AG09319 (cell line): ENCODE measurements around the gene FAM3B.

ENCODE experiments used
- DNase-seq: peaks from one replicate; pipeline ENCODE4 v3.0.0-alpha.2; 2010; ENCODE audit warnings: low read depth; ENCODE audit errors: extremely low read depth
- CTCF ChIP-seq: IDR thresholded peaks from 2 replicates; pipeline ENCODE4 v1.5.1; 2011; ENCODE audit warnings: low read depth, mild to moderate bottlenecking, inconsistent platforms, low read length, moderate library complexity

Gene FAM3B

GRCh38 chr21:41373253-41373652 lies 56.7 kb downstream of the FAM3B start:
- TF ChIP-seq CTCF, result no peak
- DNase-seq, result no peak

- no peak for DNase-seq
- no peak for TF ChIP-seq CTCF
Measured at GRCh38 chr21:41373763-41374162, 57.2 kb downstream of the FAM3B start.

- TF ChIP-seq CTCF, result no peak
- DNase-seq, result no peak
Measured at GRCh38 chr21:41374177-41374712, 57.6 kb downstream of the FAM3B start.

- no peak for DNase-seq
- TF ChIP-seq CTCF, result no peak
Measured at GRCh38 chr21:41374867-41375533, 58.4 kb downstream of the FAM3B start.

- TF ChIP-seq CTCF, result no peak
- DNase-seq, result no peak
Measured at GRCh38 chr21:41375875-41376274, 59.3 kb downstream of the FAM3B start.

- TF ChIP-seq CTCF, result no peak
- DNase-seq, result no peak
Measured at GRCh38 chr21:41377715-41378114, 61.1 kb downstream of the FAM3B start.

- no peak for TF ChIP-seq CTCF
- no peak for DNase-seq
Measured at GRCh38 chr21:41378849-41379248, 62.2 kb downstream of the FAM3B start.
